RCC 7860 (cell line): ENCODE data around the gene FBRSL1.
A peak's percentile ranks its signal among the peaks of the same experiment; 100 is the strongest.
"Not testable (repeated sequence)": the region's sequence is repeated elsewhere in the genome, so short reads cannot be mapped to it uniquely, and the experiment has no call there.

Experiments
- DNase-seq: peaks from one replicate; pipeline ENCODE4 v3.0.0-alpha.2; 2015; ENCODE audit warnings: low spot score
- FAIRE-seq: peaks from 2 replicates; lab custom pipeline; 2012; peaks lifted over from hg19 to GRCh38; lab: Jason Lieb, UNC

FBRSL1 gene

DNA sequence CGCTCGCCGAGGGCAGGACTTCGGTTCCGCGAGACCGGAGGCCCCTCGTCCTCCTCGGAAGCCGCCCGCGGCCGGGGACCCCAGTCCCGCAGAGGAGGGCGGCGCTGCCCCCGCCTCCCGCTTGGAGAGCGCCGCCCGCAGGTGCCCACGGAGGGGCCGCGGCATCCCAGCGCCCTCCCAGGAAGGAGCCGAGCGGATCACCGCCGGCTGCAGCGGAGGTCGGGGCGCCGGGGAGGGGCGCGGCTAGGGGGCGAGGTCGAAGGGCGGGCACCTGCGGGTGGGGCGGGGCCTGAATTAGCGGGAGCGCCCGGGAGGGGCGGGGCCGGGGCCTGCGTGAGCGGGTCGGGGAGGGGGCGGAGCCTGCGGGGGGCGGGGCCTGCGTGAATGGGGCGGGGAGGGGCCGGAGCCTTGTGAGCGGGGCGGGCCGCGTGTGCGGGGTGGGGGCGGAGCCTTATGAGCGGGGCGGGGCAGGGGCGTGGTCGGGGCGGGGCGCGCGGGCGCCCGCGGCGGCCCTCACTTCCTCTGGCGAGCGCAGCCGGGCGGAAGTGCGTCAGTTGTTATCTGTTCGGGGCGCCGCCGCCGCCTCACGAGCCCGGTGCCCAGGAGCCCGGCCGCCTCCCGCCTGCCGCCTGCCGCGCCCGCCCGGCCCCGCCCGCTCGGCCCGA is at the start of gene FBRSL1:
Gene FBRSL1, plus strand, starts transcription at position 550 of the 665 bp plus-strand sequence.
- FAIRE-seq (no peak), DNase-seq (peak; percentile 64)

DNA sequence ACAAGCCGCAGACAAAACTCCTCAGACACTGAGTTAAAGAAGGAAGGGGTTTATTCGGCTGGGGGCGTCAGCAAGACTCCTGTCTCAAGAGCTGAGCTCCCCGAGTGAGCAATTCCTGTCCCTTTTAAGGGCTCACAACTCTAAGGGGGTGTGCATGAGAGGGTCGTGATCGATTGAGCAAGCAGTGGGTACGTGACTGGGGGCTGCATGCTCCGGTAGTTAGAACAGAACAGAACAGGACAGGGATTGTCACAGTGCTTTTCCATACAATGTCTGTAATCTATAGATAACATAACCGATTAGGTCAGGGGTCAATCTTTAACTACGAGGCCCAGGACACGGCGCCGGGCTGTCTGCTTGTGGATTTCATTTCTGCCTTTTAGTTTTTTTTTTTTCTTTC is 49.5 kb upstream of the FBRSL1 start:
- not testable (repeated sequence) for DNase-seq, FAIRE-seq

- no peak for DNase-seq
- no peak for FAIRE-seq
Measured at GRCh38 chr12:132441871-132442863, 47.8 kb upstream of the FBRSL1 start.

- FAIRE-seq (no peak), DNase-seq (no peak)
Measured at GRCh38 chr12:132443091-132443490, 46.9 kb upstream of the FBRSL1 start.

- FAIRE-seq (no peak), DNase-seq (no peak)
Measured at GRCh38 chr12:132444283-132444682, 45.7 kb upstream of the FBRSL1 start.

- FAIRE-seq = no peak
Measured at GRCh38 chr12:132444957-132445883, 44.7 kb upstream of the FBRSL1 start.

DNA sequence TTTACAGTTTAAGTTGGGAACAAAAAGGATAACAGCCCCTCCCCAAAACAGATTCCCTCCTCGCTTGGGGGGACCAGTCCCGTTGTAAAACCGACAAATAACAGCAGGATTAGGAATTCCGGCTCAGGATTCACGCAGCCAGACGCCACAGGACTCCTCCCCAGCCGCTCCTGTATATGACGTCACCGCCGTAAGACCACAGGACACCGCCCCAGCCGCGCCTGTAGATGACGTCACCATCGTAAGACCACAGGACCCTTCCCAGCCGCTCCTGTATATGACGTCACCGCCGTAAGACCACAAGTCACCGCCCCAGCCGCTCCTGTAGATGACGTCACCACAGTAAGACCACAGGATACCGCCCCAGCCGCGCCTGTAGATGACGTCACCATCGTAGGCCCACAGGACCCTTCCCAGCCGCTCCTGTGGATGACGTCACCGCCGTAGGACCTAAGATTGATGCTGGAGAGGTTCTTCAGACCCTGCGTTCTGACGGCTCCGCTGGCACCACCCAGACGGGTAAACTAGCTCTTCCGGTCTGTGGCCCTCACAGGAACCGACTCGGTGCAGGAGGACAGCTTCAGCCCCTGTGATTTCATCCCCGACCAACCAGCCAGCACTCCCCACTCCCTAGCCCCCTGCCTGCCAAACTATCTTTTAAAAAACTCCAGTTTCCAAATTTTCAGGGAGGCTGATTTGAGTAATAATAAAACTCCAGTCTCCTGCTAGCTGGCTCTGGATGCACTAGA is 43.9 kb upstream of the FBRSL1 start:
- FAIRE-seq (no peak), DNase-seq (no peak)

More at GRCh38 chr12:132444957-132445883, 44.7 kb upstream of the FBRSL1 start:
- no peak for DNase-seq

DNA sequence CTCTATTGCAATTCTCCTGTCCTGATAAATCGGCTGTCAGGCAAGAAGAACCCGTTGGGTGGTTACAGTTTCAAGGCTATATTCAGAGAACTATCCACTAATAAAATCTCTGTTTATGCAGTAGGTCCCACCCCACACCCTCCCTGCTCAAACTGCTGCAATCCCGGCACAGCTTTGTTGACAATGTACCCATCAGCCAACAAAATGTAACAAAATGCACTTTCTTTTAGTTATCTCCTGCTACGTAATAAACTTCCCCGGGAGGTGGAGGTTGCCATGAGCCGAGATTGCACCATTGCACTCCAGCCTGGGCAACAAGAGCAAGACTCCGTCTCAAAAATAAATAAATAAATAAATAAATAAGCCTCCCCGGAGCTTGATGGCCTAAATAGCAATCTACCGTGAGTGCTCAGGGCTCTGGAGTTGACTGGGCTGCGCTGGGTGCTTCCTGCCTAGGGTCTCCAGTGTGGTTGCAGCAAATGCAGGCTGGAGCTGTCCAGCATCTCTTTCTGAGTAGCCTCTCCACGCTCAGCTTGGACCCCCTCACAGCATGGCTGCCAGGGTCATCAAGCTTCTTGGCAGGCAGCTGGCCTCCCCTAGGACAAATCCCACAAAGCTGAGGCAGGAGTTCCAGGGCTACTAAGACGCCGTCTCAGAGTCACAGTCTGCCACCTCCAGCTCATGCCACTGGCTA is 43.2 kb upstream of the FBRSL1 start:
- no peak for FAIRE-seq
- DNase-seq = no peak

DNA sequence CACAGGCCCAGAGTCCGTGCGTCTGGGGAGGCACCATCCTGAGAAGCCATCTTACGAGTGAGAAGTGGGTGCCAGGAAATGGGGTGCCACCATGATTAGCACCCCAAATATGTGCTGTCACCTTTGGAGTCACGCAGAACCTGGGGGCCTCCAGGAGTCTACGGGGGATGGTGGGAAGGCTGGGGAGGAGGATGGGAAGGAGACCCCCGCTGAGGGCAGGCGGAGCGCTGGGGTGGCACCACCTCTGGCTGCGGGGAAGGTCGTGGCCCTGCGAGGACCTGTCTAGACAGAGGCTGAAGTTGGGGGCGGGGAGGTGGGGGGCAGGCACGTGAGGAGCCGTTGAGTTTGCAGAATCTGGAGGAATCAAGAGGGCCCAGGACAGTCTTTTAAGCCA is 42.6 kb upstream of the FBRSL1 start:
- FAIRE-seq (no peak), DNase-seq (no peak)

DNA sequence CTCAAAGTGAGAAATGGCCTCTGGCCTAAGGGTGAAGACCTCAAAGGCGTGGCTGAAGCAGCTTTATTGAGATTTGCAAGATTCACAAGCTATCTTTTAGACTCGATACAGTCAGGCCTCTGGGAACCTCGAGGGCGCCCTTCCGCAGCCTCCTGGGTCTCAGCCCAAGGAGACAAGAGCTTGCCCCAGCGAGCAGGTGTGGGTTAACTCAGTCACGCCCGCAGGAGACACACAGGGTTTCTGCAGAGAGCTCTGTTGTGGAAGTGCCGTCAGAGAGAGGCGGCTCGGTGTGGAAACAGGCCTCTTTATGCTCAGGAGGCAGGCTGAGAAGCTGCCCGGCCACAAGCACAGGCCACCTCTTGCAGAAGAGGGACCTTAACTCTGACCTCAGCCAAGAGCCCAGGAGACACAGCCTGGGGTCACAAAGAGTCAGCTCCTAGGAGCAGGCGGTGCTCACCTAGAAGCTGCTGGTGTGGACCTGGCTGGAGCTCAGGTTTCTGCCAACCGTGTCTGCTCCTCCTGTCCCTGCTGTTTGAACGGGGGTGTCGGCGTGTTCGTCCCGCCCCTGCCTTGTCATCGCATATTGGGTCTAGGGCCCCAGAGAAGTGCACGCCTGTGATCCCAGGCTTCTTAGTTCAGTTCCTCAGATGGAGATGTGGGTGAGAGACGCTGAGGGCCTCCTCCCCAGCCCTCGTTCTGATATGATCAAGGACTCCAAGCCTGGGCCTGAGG is 42.1 kb upstream of the FBRSL1 start:
- DNase-seq (no peak), FAIRE-seq (no peak)

DNA sequence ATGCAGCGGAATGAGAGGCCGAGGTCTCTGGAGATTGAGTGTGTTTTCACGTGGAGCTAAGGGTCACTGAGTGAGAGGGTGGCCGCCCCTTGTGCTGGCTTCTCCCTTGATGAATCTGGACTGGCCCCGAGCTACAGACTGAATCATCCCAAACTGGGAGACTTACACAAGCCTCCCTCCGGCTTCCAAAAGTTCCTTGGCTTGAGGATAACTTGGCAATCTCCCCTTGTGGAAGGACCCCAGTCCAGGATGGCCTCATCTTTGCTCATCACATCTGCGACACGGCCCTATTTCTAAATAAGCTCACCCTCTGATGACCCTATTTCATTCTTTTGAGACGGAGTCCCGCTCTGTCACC is 41.5 kb upstream of the FBRSL1 start:
- DNase-seq = no peak
- no peak for FAIRE-seq

DNA sequence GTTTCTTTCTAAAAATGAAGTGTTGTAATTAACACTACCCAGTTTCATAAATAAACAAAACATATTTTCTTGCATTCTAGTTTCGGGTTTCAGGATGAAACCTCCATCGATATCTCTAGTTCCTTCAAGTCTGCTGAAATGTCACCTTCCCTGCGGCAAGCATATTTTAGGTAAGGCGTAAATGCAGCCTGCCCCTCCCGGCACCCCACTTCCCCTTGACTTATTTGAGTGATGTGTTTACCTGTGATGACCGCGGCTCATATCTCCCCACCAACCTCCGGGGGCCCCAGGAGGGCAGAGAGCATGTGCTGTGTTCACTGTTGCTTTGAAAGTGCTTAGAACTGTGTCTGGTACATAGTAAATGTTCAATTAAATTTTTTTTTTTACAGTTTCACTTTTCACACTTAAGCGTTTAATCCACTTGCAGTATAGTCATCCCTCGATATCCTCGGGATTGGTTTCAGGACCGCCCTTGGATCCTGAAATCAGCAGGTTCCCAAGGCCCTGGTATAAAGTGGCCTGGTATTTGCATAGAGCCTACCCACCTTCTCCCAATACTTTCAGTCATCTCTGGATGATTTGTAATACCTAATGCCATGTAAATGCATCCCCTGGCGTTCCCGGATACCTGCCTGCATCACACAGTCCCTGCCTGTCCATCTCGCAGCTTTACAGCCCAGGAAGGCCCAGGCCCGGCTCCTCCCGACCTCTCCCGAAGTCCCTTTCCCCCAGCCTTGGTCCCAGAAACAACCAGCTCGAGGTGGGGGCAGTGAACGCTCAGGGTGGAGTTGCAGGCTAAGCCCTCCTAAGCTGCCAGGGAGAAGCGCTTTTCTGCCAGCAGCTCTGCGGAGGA is 40.2 kb upstream of the FBRSL1 start:
- DNase-seq (no peak), FAIRE-seq (no peak)

DNA sequence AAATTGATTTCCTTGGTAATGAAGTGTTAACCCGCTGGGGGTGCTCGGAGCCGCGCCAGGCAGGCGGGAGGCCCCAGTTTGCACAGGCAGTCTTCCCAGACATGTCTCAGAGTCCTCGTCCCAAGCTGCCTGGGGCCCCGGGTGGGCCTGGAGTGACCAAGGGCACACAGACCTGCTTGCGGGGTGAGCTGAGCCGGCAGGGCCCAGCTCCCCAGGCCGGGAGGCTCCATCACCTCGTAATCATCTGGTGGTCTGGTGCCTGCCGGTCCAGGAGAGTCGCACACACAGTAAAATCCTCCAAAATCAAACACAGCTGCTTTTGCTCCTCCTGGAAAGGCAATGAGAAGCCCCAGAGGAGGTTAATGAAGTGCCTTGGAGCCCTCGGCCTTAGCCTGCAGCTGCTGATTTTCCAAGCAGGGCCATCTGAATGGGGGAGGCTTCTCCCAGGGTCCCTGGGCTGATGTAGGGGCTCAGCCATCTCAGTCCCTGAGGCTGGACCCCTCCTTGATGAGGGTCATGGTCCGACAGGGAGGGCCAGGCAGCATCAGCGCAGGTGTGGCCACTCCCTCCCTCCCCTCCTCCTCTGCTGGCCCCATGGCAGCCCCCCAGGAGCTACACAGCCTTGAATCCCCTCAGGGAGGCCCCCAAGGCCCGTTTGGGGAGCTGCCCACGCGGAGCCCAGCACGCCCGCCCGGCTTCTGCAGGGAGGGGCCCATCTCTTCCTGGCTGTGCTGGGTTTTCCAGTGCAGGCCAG is 39.4 kb upstream of the FBRSL1 start:
- DNase-seq = no peak
- FAIRE-seq = no peak

DNA sequence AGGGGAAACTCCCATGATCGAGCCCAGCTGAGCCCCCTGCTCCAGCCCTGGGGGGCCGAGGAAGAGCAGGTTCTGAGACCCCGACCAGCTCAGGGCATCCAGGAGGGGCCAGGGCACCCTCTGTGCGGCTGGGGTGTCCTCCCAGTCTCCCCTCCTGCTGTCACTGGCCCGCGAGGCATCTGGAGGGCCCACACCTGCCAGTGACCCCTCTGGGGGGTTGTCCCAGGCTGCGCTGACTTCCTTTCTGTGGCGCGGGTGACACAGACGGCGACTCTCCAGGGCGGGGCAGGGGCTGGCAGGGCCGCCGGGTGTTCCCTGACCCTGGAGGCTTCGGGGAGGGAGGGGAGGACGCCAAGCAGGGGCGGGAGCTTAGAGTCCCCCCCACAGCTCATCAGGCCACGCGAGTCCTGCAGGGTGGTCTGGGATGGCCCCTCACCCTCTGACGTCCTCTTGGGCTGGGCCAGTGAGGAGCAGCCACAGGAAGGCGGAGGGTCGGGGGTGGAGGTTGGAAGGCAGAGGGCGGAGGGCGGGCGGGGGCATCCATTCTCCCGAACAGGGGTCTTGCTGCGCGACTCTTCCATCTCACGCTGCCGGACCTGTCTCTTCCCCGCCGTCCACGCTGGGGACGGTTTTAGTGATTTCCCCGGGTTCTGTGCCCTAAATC is 38.6 kb upstream of the FBRSL1 start:
- no peak for FAIRE-seq
- DNase-seq = no peak

DNA sequence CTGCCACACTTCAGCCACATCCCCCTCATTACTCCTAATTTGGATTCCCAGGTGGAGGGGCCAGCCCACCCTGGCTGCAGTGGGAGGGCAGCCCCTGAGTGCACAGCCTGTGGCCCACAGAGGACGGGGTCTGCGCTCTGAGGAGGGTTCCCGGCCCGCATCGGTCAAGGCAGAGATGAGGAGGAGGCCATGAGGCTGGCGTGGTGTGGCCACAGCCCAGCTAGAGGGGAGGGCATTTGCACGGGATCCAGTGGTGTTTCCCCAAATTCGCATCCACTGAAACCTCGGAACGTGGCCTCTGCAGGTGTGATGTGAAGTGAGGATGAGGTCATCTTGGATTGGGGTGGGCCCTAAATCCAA is 38.1 kb upstream of the FBRSL1 start:
- no peak for DNase-seq
- no peak for FAIRE-seq

DNA sequence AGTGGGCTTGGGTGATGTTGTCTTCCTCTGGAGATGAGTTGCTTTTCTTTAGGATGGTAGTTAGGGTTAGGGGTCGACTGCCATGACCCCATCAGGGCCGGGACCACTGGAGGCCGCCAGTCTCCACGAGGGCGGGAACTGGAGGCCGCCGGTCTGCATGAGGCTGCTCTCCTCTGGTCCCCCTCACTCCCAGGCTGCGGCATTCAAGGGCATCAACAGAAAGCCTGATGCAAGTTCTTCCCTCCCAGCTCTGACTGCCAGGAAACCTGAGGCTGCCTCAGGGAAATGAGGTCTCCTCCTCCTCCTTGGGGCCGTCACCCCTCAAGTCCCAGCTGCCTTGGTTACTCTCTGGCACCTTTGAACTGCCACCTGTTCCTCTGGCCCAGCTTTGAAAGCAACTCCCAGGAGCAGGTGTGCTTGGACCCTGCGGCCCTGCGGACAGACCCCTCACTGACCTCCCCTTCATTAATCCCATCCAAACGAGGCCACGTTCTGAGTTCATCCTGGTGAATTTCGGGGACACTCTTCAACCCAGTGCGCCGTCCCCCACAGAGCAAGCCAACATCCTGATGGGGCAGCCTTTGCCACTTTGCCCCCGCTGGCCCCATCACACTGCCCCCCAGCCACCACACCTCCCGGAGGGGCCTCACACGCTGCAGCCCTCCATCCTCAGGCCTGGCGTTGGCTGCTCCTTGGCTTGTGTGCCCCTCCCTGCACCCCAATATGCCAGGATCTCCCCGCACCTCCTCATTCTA is 37.2 kb upstream of the FBRSL1 start:
- DNase-seq (no peak), FAIRE-seq (no peak)
